Neural progenitor cell (in vitro differentiated cells): Measurements from ENCODE around the gene MAT2B.

ENCODE experiments used
- EZH2 ChIP-seq: fragments of 200-600 bp; sonication (generic); IDR thresholded peaks from 2 replicates; pipeline ENCODE4 v1.6.1; 2017; ENCODE audit warnings: antibody characterized with exemption, mild to moderate bottlenecking, moderate library complexity
- TF ChIP-seq, protein P1 (sequence below): fragments of 200-600 bp; sonication (generic); IDR thresholded peaks from 2 replicates; pipeline ENCODE4 v1.5.1; 2017; ENCODE audit warnings: antibody characterized with exemption, mild to moderate bottlenecking

DNA sequence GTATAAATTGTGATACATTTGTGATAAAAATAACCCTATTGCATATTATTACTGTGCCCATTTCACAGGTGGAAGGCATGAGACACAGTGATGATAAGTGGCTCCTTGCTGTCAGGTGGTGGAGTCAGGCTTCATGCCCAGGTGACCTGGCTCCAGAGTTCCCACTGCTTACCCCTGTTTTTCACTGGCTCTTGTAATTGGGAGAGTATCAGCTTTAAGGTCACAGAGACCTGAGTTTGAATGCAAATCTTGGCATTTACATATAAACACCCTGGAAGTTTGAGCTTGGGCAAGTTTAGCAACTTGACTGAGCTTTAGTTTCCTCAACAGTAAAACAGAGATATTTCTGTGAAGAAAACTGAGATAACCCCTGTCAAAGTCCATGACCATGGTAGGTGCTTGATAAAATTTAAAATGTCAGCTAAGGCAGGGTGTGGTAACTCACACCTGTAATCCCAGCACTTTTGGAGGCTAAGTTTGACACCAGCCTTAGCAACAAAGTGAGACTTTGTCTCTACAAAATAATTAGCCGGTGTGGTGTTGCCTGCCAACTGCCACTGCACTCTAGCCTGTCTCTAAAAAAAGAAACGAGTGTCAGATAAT lies 29.2 kb downstream of the MAT2B start:
- TF ChIP-seq, protein P1, sequence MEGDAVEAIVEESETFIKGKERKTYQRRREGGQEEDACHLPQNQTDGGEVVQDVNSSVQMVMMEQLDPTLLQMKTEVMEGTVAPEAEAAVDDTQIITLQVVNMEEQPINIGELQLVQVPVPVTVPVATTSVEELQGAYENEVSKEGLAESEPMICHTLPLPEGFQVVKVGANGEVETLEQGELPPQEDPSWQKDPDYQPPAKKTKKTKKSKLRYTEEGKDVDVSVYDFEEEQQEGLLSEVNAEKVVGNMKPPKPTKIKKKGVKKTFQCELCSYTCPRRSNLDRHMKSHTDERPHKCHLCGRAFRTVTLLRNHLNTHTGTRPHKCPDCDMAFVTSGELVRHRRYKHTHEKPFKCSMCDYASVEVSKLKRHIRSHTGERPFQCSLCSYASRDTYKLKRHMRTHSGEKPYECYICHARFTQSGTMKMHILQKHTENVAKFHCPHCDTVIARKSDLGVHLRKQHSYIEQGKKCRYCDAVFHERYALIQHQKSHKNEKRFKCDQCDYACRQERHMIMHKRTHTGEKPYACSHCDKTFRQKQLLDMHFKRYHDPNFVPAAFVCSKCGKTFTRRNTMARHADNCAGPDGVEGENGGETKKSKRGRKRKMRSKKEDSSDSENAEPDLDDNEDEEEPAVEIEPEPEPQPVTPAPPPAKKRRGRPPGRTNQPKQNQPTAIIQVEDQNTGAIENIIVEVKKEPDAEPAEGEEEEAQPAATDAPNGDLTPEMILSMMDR, result no peak
- no peak for TF ChIP-seq EZH2
